HCT116 (cell line): ENCODE measurements around the gene CD200. TPM values are rescaled to one million over a fixed set of nuclear protein-coding genes. Genes with fewer than 3 reads are reported as not detected.

ENCODE experiments used
- ATAC-seq: fragments of 200-7000 bp; cut with Tn5 transposase; 2 replicates; pipeline ENCODE4 v1.9.1; 2020; ENCODE audit warnings: mild to moderate bottlenecking, moderate library complexity
- BruUV-seq: library from RNA; stranded (reverse); fragments of 400-500 nt; replicated peaks from 2 replicates; lab custom pipeline; 2021; lab: Mats Ljungman, UMichigan
- CTCF ChIA-PET: fragments of 300-600 bp; sonication (Branson Sonifier 250); formaldehyde crosslinking; loops from one replicate; lab custom pipeline; 2021; ENCODE audit warnings: antibody characterized with exemption; lab: Charles Lee
- POLR2A ChIA-PET: fragments of 300-600, 350-600 bp; sonication (Branson Sonifier 250); formaldehyde crosslinking; loops from one replicate; lab custom pipeline; 2021; ENCODE audit warnings: antibody characterized with exemption; lab: Charles Lee
- RAD21 ChIA-PET, 2 experiments: fragments of 300-600 bp; sonication (Branson Sonifier 250); formaldehyde crosslinking; loops; one replicate each; lab custom pipeline; 2023; ENCODE audit warnings: low total read pairs in 2 of 2; ENCODE audit not compliant: uncharacterized antibody in 2 of 2, unreplicated experiment in 2 of 2, low non-redundant PET in 1 of 2; lab: Charles Lee
- DNase-seq: peaks from one replicate; pipeline ENCODE4 v3.0.0-alpha.2; 2010; ENCODE audit warnings: low read depth, low spot score
- H2AFZ ChIP-seq: fragments of 200-600 bp; shearing (Covaris generic), sonication (generic); 2 replicates; pipeline ENCODE4 v1.6.1; 2017; ENCODE audit warnings: low read depth, mixed run types, mixed read lengths, antibody characterized with exemption, low read length; ENCODE audit not compliant: poor library complexity, severe bottlenecking
- H3K27ac ChIP-seq: 2 replicates; pipeline ENCODE4 v1.5.1; 2012; ENCODE audit warnings: low read depth, low read length
- H3K27me3 ChIP-seq: fragments of 200-600 bp; sonication (generic); 2 replicates; pipeline ENCODE4 v1.6.1; 2016; ENCODE audit warnings: mixed run types, low read length, mixed read lengths; ENCODE audit not compliant: insufficient read depth
- H3K36me3 ChIP-seq, 2 experiments: fragments of 200-500 bp in 1 of 2; fragments of 200-600 bp in 1 of 2; sonication (Bioruptor generic) in 1 of 2; sonication (generic) in 1 of 2; 2 replicates each; pipeline versions ENCODE4 v1.5.1 to v1.6.1; 2014 to 2016; ENCODE audit warnings: low read length in 2 of 2, inconsistent platforms in 1 of 2, mixed read lengths in 1 of 2, mixed run types in 1 of 2; ENCODE audit not compliant: insufficient read depth in 2 of 2, control insufficient read depth in 1 of 2
- H3K4me1 ChIP-seq, 2 experiments: fragments of 200-600 bp in 1 of 2; sonication (generic) in 1 of 2; 2 replicates each; pipeline versions ENCODE4 v1.5.1 to v1.6.1; 2012 to 2017; ENCODE audit warnings: low read length in 2 of 2, inconsistent platforms in 1 of 2, mild to moderate bottlenecking in 1 of 2, mixed read lengths in 1 of 2, mixed run types in 1 of 2, moderate library complexity in 1 of 2; ENCODE audit not compliant: insufficient read depth in 2 of 2, control insufficient read depth in 1 of 2
- H3K4me2 ChIP-seq: fragments of 200-600 bp; sonication (generic); 2 replicates; pipeline ENCODE4 v1.6.1; 2017; ENCODE audit warnings: mixed run types, low read length, mixed read lengths
- H3K4me3 ChIP-seq, 2 experiments: fragments of 200-600 bp in 1 of 2; sonication (generic) in 1 of 2; replicated peaks in 1 of 2; 2 replicates each; pipeline ENCODE4 v1.5.1; 2011 to 2016; ENCODE audit warnings: low read length in 2 of 2, control low read depth in 1 of 2, low read depth in 1 of 2, mild to moderate bottlenecking in 1 of 2, mixed read lengths in 1 of 2, mixed run types in 1 of 2
- H3K79me2 ChIP-seq: fragments of 200-600 bp; sonication (generic); 2 replicates; pipeline ENCODE4 v1.6.1; 2017; ENCODE audit warnings: mild to moderate bottlenecking, mixed run types, low read length, moderate library complexity, mixed read lengths; ENCODE audit not compliant: insufficient read depth
- H3K9ac ChIP-seq: fragments of 200-600 bp; sonication (generic); 2 replicates; pipeline ENCODE4 v1.6.1; 2016; ENCODE audit warnings: low read length, mixed read lengths
- H3K9me2 ChIP-seq: fragments of 200-600 bp; sonication (generic), shearing (Covaris generic); 2 replicates; pipeline ENCODE4 v1.6.1; 2017; ENCODE audit warnings: mixed run types, mild to moderate bottlenecking, moderate library complexity; ENCODE audit not compliant: insufficient read depth
- H3K9me3 ChIP-seq, 2 experiments: fragments of 200-500 bp in 1 of 2; fragments of 200-600 bp in 1 of 2; sonication (Bioruptor generic) in 1 of 2; sonication (generic) in 1 of 2; 2 replicates each; pipeline ENCODE4 v1.6.1; 2014 to 2017; ENCODE audit warnings: low read length in 2 of 2, mixed read lengths in 2 of 2, inconsistent platforms in 1 of 2, low read depth in 1 of 2, mild to moderate bottlenecking in 1 of 2, mixed run types in 1 of 2, moderate library complexity in 1 of 2; ENCODE audit not compliant: control insufficient read depth in 1 of 2, insufficient read depth in 1 of 2
- H4K20me1 ChIP-seq: fragments of 200-600 bp; sonication (generic), shearing (Covaris generic); 2 replicates; pipeline ENCODE4 v1.6.1; 2017; ENCODE audit warnings: mixed run types, mild to moderate bottlenecking, moderate library complexity; ENCODE audit not compliant: insufficient read depth
- ATF3 ChIP-seq: IDR thresholded peaks from 2 replicates; pipeline ENCODE4 v1.6.1; 2012
- CTCF ChIP-seq, 3 experiments: fragments of 200-600 bp in 1 of 3; sonication (generic) in 1 of 3; IDR thresholded peaks in 2 of 3; conservative IDR thresholded peaks in 1 of 3; 2 replicates each; pipeline ENCODE4 v1.5.1; 2012 to 2017; ENCODE audit warnings: low read depth in 2 of 3, low read length in 2 of 3, antibody characterized with exemption in 1 of 3, borderline replicate concordance in 1 of 3, control low read depth in 1 of 3, mild to moderate bottlenecking in 1 of 3, mixed read lengths in 1 of 3, mixed run types in 1 of 3, moderate library complexity in 1 of 3; ENCODE audit not compliant: insufficient read depth in 1 of 3
- EZH2 ChIP-seq: fragments of 200-600 bp; sonication (generic); IDR thresholded peaks from 2 replicates; pipeline ENCODE4 v1.6.1; 2017; ENCODE audit warnings: antibody characterized with exemption, mixed run types
- JUND ChIP-seq: IDR thresholded peaks from 2 replicates; pipeline ENCODE4 v1.6.1; 2012
- POLR2A ChIP-seq: IDR thresholded peaks from 2 replicates; pipeline ENCODE4 v1.7.0; 2011; ENCODE audit warnings: borderline replicate concordance; ENCODE audit not compliant: insufficient read depth, insufficient read length; ENCODE audit errors: extremely low read depth
- POLR2AphosphoS5 ChIP-seq: IDR thresholded peaks from 2 replicates; pipeline ENCODE4 v1.6.1; 2011; ENCODE audit warnings: mild to moderate bottlenecking, low read depth, low read length, moderate library complexity
- REST ChIP-seq: IDR thresholded peaks from 2 replicates; pipeline ENCODE4 v1.6.1; 2012; ENCODE audit warnings: low read depth
- SIN3A ChIP-seq: IDR thresholded peaks from 2 replicates; pipeline ENCODE4 v1.6.1; 2012; ENCODE audit warnings: low read depth
- SP1 ChIP-seq: IDR thresholded peaks from 2 replicates; pipeline ENCODE4 v1.6.1; 2012; ENCODE audit warnings: low read depth
- SRF ChIP-seq: IDR thresholded peaks from 2 replicates; pipeline ENCODE4 v1.6.1; 2012; ENCODE audit warnings: low read depth
- YY1 ChIP-seq: IDR thresholded peaks from 2 replicates; pipeline ENCODE4 v1.6.1; 2011; ENCODE audit warnings: low read length, low read depth, moderate library complexity, mild to moderate bottlenecking; ENCODE audit not compliant: insufficient replicate concordance; ENCODE audit errors: extremely low read depth
- ZBTB33 ChIP-seq: IDR thresholded peaks from 2 replicates; pipeline ENCODE4 v1.6.1; 2011; ENCODE audit warnings: mild to moderate bottlenecking, low read length, moderate library complexity; ENCODE audit not compliant: insufficient replicate concordance; ENCODE audit errors: extremely low read depth
- ZFX ChIP-seq: fragments of 450-650 bp; IDR thresholded peaks from 2 replicates; pipeline ENCODE4 v1.6.1; 2017
- intact Hi-C: fragments of 100-400 bp; cut with micrococcal nuclease; formaldehyde crosslinking; loops from 2 replicates; pipeline ENCODE4 v1.10.0; 2022
- total RNA-seq: library from RNA; stranded (reverse); gene quantifications from one replicate; pipeline ENCODE4 v1.2.1, GENCODE V29; 2021; ENCODE audit not compliant: unreplicated experiment

The CD200 gene
- total RNA-seq, 1 experiment from 2014 or later, result not detected

GRCh38 chr3:112395181-112395895 lies 62.4 kb downstream of the CD200 start:
- no peaks in the 10 kb centered on the region for H3K9me2 ChIP-seq
- H3K9ac ChIP-seq, result no peak overlapping the region
- ATAC-seq (no peak), DNase-seq (no peak)
- no peaks in the 10 kb centered on the region for H3K79me2 ChIP-seq
- H4K20me1 ChIP-seq, result no peaks in the 10 kb centered on the region
- no TSS peak for BruUV-seq
- H3K4me1 ChIP-seq, result peaks cover 4 to 14% of the 10 kb centered on the region in 2 experiments; a peak in 2 of 4 replicates
- H3K4me2 ChIP-seq, result no peak overlapping the region
- intact Hi-C loops, result no loop called here
- ChIA-PET RAD21 (no interaction called here), CTCF (no interaction called here), POLR2A (interaction anchor here (0.7 kb wide), 1 partner anchor 125 kb away, joined by 5 read pairs; no protein-coding TSS in a partner anchor)
- H3K4me3 ChIP-seq, result no peak overlapping the region
- peaks cover 6 to 7% of the 10 kb centered on the region in 2 experiments; a peak in 2 of 4 replicates for H3K9me3 ChIP-seq
- no peak overlapping the region for H3K27ac ChIP-seq
- no peaks in the 10 kb centered on the region for H3K27me3 ChIP-seq
- H2AFZ ChIP-seq, result no peak overlapping the region
- TF ChIP-seq REST (no peak), SP1 (no peak), ZBTB33 (no peak), POLR2A (no peak), ZFX (no peak), SIN3A (no peak), CTCF (IDR thresholded peaks at IDR 0.05 in 2 of 3, conservative IDR thresholded peaks at IDR 0.05 in 1 of 3; ENCODE audit: borderline replicate concordance in 1 of 3, insufficient read depth in 1 of 3, low read depth in 2 of 3, low read length in 2 of 3) (no peak), EZH2 (no peak), JUND (no peak), ATF3 (no peak), YY1 (no peak), POLR2AphosphoS5 (no peak), SRF (no peak)
- H3K36me3 ChIP-seq, result no peaks in the 10 kb centered on the region
